SIG-M5 treated with dmso at 0.1 percent for 504 hours (cell line): ENCODE measurements around the gene F3.

Source experiments
- DNase-seq: peaks from one replicate; lab custom pipeline; 2025; ENCODE audit not compliant: unreplicated experiment; lab: John Stamatoyannopoulos, UW

Gene F3

DNA sequence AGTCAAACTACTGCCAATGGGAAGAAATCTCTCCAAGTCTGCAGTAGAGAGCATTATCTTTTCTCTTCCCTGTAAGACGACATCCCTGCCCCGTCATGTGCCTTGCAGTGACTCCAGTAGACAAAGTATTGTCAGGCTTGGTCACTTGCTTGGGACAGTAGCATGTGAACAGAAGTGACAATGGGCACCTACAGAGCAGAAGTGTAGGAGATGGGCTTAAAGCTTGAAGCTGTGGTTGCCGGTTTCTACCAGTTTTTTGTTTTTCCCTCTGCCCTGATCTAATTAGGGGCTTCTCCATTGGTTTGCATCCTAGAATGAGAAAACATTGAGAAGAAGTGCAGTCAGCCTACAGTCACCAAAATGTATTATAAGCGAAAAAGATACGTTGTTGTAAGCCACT lies 12.7 kb downstream of the F3 start:
- DNase-seq, result no peak

- no peak for DNase-seq
These were observed 13.3 kb downstream of the F3 start for GRCh38 chr1:94528299-94528698.

GRCh38 chr1:94527447-94528031 lies 14.0 kb downstream of the F3 start:
- no peak for DNase-seq

DNA sequence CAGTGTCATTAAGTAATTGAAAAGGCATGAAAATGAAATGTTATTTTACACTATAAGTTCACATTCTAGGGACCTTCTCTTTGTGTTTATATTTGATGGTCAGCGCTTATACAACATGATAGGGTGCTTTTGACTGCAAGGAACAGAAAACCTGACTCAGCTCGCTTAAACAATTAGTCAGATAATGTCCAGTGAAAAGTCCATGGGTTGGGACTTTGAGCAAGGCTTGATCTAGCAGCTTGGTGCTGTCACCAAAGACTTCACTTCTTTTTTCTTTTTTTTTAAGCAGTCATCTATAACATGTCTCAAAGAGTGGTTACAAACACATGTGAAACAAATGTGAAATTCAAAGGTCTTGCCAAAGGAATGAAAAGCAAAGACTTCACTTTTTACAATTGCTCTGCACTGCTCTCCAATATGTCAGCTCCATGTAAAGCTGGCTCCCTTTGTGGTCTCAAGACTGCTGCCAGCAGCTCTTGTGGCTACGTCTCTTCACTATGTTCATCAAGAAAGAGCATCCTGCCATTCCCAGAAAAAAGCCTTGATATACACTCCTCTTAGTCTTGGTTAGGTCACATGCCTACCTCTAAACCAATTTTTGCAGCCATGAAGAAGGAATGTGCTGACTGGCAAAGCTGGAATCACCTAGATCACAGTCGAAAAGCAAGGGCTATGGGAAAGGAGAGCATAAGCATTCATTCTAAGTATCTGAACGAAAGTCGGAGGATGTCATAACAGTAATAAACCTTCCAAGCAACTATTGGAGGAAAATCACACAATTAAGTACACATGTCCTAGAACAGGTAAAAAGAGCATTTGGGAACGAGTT lies 15.2 kb downstream of the F3 start:
- DNase-seq, result no peak

DNA sequence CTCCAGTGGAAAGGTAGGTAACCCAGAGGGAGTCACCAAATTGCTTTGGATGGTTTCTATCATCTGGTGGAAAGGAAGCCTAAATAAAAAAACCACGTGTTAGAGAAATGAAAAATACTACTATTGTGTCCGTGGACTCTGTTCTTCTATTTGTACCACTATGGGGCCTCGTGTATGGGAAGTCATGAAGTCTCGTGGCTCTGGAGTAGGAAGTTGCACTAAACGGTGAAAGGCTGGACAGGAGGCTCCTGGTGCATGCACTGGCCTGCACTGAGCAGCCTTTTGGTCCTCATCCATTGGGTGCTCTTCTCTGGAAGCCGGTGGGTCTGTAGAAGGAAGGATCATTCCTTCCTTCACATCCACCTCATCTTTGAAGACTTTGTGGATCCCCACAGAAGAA lies 17.0 kb downstream of the F3 start:
- no peak for DNase-seq

DNA sequence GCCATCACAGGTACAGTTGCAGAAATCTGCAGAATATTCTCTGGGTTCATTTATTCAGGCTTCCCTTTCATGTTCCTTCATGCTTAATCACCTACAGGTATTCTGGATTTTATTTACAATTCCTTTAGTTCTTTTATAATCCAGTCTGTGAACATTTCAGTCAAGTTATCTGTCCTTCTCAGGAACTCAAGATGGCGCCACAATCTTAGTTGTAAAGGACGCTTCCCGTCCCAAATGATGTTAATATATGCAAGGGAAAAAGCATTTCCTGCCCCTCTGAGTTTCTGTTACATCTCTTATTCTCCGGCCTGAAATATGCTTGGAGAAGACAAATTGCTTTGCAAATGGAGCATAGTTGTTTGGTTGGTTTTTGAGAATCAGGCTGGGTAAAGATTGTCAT lies 19.3 kb downstream of the F3 start:
- peak; percentile 22 for DNase-seq

GRCh38 chr1:94519351-94519750 lies 22.2 kb downstream of the F3 start:
- DNase-seq, result no peak

DNA sequence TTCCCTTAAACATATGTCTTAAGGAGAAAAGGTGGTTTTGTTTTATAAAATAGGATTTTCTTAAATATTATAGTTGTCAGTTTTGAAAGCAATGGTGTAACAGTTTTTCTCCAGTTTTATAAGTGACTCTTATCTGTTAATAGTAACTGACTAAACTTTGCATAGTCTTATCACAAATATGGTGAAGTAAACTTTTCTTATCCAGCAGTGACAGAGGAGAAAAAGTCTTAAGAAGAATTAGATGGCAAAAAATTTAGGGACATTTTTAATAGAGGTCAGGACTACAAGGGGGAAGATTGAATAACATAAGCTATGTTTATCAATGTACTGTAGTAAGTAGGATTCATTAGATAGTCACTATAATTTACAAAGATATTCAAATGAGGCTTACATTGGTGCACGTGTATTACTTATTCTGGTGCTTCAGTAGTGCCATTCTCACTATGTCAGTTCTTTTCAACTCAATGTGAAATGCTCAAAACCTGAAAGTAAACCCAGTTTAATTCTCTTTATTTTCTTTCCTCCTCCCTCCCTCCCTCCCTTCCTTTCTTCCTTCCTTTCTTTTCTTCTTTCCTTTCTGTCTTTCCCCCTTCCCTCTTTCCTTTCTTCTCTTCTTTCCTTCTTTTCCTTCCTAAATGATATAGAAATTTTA lies 26.1 kb downstream of the F3 start:
- DNase-seq, result no peak

- peak; percentile 17 for DNase-seq
These were observed 27.3 kb downstream of the F3 start for GRCh38 chr1:94514095-94514727.

GRCh38 chr1:94512816-94513215 lies 28.7 kb downstream of the F3 start:
- DNase-seq, result no peak

DNA sequence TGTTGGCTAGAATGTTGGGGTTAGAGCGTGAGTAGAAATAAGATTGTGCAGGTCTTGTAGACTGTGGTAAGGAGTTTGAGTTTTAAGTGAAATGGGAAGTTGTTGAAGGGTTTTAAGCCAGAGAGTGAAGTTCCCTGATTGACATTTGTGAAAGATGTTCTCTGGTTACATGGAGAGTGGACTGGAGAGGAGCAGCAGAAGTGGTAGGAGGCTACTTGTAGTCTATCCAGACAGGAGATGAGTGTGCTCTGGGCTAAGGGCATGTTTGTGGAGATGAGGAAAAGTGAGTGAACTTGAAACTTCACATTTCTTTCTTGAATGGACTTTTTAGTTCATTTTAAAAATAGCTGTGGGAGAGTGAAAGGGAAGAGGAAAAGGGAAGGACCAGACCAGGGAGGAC lies 37.0 kb downstream of the F3 start:
- no peak for DNase-seq

- DNase-seq, result no peak
These were observed 38.4 kb downstream of the F3 start for GRCh38 chr1:94503153-94503552.

DNA sequence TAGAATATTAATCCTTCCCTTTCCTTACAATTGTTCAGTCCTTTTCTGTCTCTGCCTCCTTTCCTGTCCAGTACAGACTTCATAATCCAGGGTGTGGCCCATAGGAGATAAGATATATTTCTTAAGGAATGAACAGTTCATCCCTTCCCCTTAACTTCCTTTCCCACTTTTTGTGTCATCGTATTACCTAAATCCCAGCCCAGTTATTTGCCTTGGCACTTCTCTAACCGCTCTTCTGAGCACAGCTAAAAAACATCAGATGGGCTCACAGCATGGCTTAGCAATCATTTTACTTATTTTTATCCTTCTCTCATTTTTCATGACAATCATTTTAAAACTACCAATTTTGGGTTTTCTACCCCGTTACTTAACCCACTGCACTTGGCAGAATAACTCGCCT lies 39.6 kb downstream of the F3 start:
- no peak for DNase-seq

DNA sequence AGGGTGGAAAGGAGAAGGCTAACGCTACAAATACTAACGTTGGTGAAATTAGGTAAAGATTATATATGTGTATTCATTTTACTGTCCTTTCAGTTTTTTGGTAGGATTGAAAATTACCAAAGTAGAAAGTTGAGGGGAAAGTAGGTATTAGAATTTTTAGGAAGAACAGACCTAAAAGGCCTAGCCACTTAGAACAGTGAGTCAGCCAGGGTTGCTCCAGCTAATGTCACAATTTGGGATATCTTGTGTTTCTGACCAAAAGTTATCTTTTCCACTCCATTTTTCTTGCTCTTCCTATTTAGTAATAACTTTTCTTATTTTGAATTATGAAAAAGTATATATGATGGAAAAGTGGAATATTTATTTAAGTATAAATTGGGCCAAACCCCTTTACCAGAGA lies 40.1 kb downstream of the F3 start:
- DNase-seq, result no peak

GRCh38 chr1:94496076-94496755 lies 45.3 kb downstream of the F3 start:
- DNase-seq, result no peak

DNA sequence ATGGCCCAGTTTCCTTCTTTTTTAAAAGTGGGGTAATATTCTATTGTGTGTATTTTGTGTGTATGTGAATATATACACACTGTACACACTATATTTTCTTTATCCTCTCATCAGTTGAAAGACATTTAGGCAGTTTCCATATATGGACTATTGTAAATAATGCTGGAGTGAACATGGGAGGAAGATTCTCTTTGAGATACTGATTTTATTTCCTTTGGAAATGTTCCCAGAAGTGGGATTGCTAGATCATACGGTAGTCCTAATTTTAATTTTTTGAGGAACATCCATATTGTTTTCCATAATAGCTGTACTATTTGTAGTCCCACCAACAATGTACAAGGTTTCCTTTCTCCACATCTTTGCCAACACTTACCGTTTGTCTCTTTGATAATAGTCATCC lies 51.0 kb downstream of the F3 start:
- no peak for DNase-seq

- DNase-seq, result no peak
These were observed 54.6 kb downstream of the F3 start for GRCh38 chr1:94486990-94487389.

- peak; percentile 63 for DNase-seq
These were observed 60.1 kb downstream of the F3 start for GRCh38 chr1:94481473-94481933.

DNA sequence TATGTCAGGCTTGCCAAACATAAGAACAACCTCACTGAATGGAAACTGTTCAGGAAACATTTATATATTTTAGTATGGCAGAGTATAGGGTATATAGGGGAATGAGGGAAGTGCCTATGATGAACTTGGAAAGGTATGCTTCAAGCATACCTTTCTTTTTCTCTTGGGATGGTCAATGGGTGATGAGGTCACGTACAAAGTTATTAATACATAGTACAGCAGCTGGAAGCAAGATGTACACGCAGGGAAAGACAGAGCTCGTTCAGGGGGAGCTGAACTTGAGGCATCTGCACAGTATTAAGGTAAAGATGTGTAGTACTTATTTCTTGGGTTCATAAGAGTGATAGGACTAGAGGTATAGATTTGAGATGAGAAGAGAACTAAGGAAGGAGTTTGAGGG lies 61.9 kb downstream of the F3 start:
- no peak for DNase-seq
